Right lobe of liver (tissue), 6 donors: Measurements from ENCODE around the gene POLD3. TPM values are rescaled to one million over a fixed set of nuclear protein-coding genes. Genes with fewer than 3 reads are reported as not detected.

Experiments used
- ATAC-seq, 4 donors: fragments of 200-7000 bp; cut with Tn5 transposase; one replicate each; pipeline ENCODE4 v1.9.1; 2020; ENCODE audit warnings: mild to moderate bottlenecking in 4 of 4, moderate library complexity in 4 of 4
- DNase-seq, 3 donors: peaks; one replicate each; pipeline ENCODE4 v3.0.0-alpha.2; 2020
- H3K27ac ChIP-seq, 3 donors: fragments of 200-600 bp; one replicate each; pipeline ENCODE4 v1.8.0; 2022
- H3K27me3 ChIP-seq, 2 donors: fragments of 200-600 bp; one replicate each; pipeline ENCODE4 v1.8.0; 2022
- H3K36me3 ChIP-seq, 4 donors: fragments of 200-600 bp; sonication (generic) in 1 of 4; one replicate each; pipeline versions ENCODE4 v1.5.1 to v1.8.0; 2017 to 2022; ENCODE audit warnings: control low read depth in 1 of 4
- H3K4me1 ChIP-seq, 4 donors: fragments of 200-600 bp; sonication (generic) in 1 of 4; one replicate each; pipeline versions ENCODE4 v1.5.1 to v1.8.0; 2017 to 2022; ENCODE audit warnings: control low read depth in 1 of 4
- H3K4me3 ChIP-seq, 3 donors: fragments of 200-600 bp; one replicate each; pipeline ENCODE4 v1.8.0; 2022
- H3K9me3 ChIP-seq, 4 donors: fragments of 200-600 bp; sonication (generic) in 1 of 4; one replicate each; pipeline versions ENCODE4 v1.5.1 to v1.8.0; 2017 to 2022; ENCODE audit warnings: control low read depth in 1 of 4
- POLR2A ChIP-seq: fragments of 450-650 bp; IDR thresholded peaks from one replicate; pipeline ENCODE4 v1.6.1; 2017; ENCODE audit warnings: antibody characterized with exemption, mild to moderate bottlenecking
- WGBS: methylation state at CpG from one replicate; pipeline ENCODE4 v1.1.6; 2018; ENCODE audit warnings: low coverage, low lambda C conversion rate; ENCODE audit not compliant: insufficient coverage; ENCODE audit errors: missing lambda C conversion rate; 5-methylcytosine and 5-hydroxymethylcytosine counted together
- intact Hi-C, 2 donors: fragments of 100-400 bp; cut with DNase I; formaldehyde crosslinking; loops; one replicate each; pipeline versions ENCODE4 v1.11.2 to v1.14.1; 2022
- total RNA-seq, 6 experiments: library from RNA; depleted of rRNA in 2 of 6; stranded (reverse); fragments of >200 nt in 2 of 6; fragmentation: NEBNext Ultra II Directional in 3 of 6; extraction: Animal tissue kit (Norgen Biotek cat#: 25700) in 3 of 6; gene quantifications; one replicate each; pipeline versions ENCODE4 v1.1.0 to v1.2.4, GENCODE V29; 2016 to 2023
- TF ChIP-seq, protein P1 (sequence below), 4 donors: fragments of 200-600 bp in 3 of 4; fragments of 450-650 bp in 1 of 4; IDR thresholded peaks; one replicate each; pipeline versions ENCODE4 v1.5.1 to v1.8.0; 2016 to 2022; ENCODE audit warnings: antibody characterized with exemption in 4 of 4, mild to moderate bottlenecking in 2 of 4
- donor health status: DM: no; HTN: yes; CAD: no.
- donor health status: DM: no; HTN: no; CAD: no.
- donor health status: DM: no; HTN: no; CAD: no.
- donor health status: DM: no; HTN: yes; CAD: no.
- donor health status: DM: no; HTN: yes; CAD: no.

POLD3 gene
- total RNA-seq, 6 experiments from 2014 or later, result 2.9 to 5.7 (median 5.1) TPM

DNA sequence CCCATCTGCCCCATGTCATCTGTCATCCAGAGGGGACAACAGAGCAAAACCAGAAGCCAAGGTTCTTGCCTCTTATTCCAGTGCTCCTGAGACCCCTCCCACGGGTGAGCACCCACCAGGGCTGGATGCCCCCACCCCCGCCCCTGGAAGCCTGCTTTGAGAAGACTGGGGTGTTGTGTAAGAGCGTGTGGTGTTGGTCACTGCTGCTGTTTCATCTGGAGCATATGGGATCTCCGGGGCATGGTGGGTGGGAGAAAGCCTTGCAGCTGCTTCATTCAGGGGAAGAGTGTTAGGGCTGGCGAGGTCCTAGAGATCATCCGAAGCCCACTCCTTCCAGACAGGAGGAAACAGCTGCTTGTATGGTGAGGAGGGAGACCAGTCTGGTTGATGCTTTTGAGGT is 84.7 kb downstream of the POLD3 start:
- no peak overlapping the region for H3K4me3 ChIP-seq
- WGBS, result 46% methylated on average over 4 of the region's 6 CpGs
- TF ChIP-seq, protein P1, sequence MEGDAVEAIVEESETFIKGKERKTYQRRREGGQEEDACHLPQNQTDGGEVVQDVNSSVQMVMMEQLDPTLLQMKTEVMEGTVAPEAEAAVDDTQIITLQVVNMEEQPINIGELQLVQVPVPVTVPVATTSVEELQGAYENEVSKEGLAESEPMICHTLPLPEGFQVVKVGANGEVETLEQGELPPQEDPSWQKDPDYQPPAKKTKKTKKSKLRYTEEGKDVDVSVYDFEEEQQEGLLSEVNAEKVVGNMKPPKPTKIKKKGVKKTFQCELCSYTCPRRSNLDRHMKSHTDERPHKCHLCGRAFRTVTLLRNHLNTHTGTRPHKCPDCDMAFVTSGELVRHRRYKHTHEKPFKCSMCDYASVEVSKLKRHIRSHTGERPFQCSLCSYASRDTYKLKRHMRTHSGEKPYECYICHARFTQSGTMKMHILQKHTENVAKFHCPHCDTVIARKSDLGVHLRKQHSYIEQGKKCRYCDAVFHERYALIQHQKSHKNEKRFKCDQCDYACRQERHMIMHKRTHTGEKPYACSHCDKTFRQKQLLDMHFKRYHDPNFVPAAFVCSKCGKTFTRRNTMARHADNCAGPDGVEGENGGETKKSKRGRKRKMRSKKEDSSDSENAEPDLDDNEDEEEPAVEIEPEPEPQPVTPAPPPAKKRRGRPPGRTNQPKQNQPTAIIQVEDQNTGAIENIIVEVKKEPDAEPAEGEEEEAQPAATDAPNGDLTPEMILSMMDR (IDR thresholded peaks at IDR 0.05), result no peak
- TF ChIP-seq POLR2A, result no peak
- no peak overlapping the region for H3K27ac ChIP-seq
- no peaks in the 10 kb centered on the region for H3K9me3 ChIP-seq
- no peaks in the 10 kb centered on the region for H3K36me3 ChIP-seq
- H3K4me1 ChIP-seq, result peaks cover 0 to 15% (median 10%) of the 10 kb centered on the region in 4 donors
- DNase-seq, result peak in 1 of 3 donors; percentile 10
- ATAC-seq, result no peak
- no peaks in the 10 kb centered on the region for H3K27me3 ChIP-seq
- intact Hi-C loops, result no loop called here

DNA sequence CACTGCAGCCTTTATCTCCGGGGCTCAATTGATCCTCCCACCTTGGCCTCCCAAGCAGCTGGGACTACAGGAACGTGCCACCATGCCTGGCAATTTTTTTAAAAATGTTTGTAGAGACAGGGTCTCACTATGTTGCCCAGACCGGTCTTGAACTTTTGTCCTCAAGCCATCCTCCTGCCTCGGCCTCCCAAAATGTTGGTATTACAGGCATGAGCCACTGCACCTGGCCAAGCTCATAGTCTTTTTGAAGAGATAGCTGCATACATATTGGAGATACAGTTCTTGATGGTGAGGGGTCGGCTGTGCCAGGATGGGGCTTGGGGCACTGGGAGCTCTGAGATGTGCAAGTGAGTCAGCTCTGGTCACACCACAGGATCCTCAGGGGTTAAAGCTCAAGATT is 85.7 kb downstream of the POLD3 start:
- DNase-seq (peak in 1 of 3 donors; percentile 26), ATAC-seq (no peak)
- Histone ChIP-seq H3K36me3 (no peaks in the 10 kb centered on the region), H3K4me1 (peaks cover 0 to 12% (median 5%) of the 10 kb centered on the region in 4 donors), H3K9me3 (no peaks in the 10 kb centered on the region), H3K27me3 (no peaks in the 10 kb centered on the region), H3K27ac (no peak overlapping the region), H3K4me3 (no peak overlapping the region)
- WGBS, result 88% methylated on average over 4 of the region's 5 CpGs
- no peak for TF ChIP-seq POLR2A
- TF ChIP-seq, protein P1 (IDR thresholded peaks at IDR 0.05), result no peak
- intact Hi-C loops, result no loop called here

DNA sequence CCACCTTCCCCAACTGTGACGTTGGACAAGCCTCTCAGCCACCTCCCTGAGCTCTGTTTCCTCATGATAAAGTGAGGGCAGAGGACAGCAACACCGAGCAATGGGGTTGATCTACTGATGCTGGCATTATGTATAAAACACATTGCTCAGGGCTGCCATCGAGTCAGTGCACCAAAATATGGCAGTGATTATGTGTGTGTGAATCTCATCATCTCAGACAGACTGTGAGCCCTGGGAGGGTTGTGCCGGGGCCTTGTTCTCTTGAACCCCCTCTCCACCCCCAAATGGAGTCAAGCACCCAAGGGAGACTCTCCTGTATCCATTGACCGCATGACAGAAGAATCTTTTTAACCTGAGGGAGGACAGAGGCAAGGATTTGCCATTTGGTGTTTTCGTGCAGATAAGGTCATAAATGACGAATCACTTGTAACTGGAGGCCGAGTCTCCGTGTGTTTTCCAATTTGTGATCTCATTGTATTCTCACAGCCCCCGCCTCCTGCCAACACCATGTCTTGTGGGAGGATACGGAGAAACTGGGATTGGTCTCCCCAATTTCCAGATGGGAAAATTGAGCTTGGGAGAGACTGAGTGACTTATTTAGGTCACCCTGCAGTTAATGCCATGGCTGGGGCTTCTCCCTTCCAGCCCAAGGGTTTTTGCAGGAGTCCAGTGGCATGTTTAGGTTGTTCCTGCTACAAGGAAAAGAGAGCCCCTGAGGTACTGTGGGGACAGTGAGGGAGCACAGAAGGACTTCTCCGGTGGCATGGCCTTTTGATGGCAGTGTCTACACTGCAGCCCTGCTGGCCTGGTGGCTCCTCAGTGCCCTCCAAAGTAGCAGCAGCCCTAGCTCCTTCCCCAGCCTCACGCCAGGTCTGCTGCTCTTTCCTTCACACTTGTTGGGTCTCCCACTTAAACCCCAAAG is 86.5 kb downstream of the POLD3 start:
- 77% methylated on average over 8 of the region's 13 CpGs for WGBS
- Histone ChIP-seq H3K4me3 (no peak overlapping the region), H3K27me3 (no peaks in the 10 kb centered on the region), H3K9me3 (no peaks in the 10 kb centered on the region), H3K27ac (no peak overlapping the region), H3K4me1 (peaks cover 0 to 12% (median 3%) of the 10 kb centered on the region in 4 donors), H3K36me3 (no peaks in the 10 kb centered on the region)
- peak in 1 of 3 donors; percentile 26 for DNase-seq
- ATAC-seq, result no peak
- TF ChIP-seq POLR2A, result no peak
- TF ChIP-seq, protein P1 (IDR thresholded peaks at IDR 0.05), result no peak
- intact Hi-C loops, result no loop called here

DNA sequence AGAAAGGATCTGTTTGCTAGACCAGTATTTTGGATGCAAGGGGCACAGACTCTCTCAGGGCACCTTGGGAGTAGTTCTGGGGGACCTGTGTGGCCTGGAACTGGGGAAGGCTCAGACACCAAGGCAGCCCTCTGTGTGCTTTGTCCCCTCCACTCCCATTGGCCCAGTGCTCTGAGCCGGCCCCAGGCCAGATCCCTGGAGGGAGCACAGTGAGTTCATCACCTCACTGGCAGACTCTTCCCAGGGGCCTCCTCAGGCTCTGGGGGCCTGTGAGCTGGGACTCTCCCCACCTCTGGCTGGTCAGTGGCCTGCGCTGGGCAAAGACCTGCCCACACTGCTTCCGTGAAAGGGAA is 87.1 kb downstream of the POLD3 start:
- H3K27me3 ChIP-seq, result no peaks in the 10 kb centered on the region
- ATAC-seq (no peak), DNase-seq (peak in 1 of 3 donors; percentile 29)
- H3K36me3 ChIP-seq, result no peaks in the 10 kb centered on the region
- no peak overlapping the region for H3K4me3 ChIP-seq
- H3K4me1 ChIP-seq, result peaks cover 0 to 12% (median 3%) of the 10 kb centered on the region in 4 donors
- no peak overlapping the region for H3K27ac ChIP-seq
- intact Hi-C loops, result no loop called here
- 100% methylated on average over 1 of the region's 3 CpGs for WGBS
- no peaks in the 10 kb centered on the region for H3K9me3 ChIP-seq
- TF ChIP-seq POLR2A, result no peak
- TF ChIP-seq, protein P1 (IDR thresholded peaks at IDR 0.05), result no peak
